IPS DF 6.9 (cell line): ENCODE data around the gene PARD3.
"Not testable (repeated sequence)": the region's sequence is repeated elsewhere in the genome, so short reads cannot be mapped to it uniquely, and the experiment has no call there.

Experiments
- DNase-seq: peaks from one replicate; pipeline ENCODE4 v3.0.0-alpha.2; 2013; ENCODE audit warnings: low read depth, low spot score
- H3K27ac ChIP-seq: one replicate; pipeline ENCODE4 v1.5.1; 2013; ENCODE audit warnings: low read length, control low read depth
- H3K27me3 ChIP-seq: 2 replicates; pipeline ENCODE4 v1.6.1; 2013; ENCODE audit warnings: mild to moderate bottlenecking, low read length; ENCODE audit not compliant: control insufficient read depth, insufficient read depth
- H3K36me3 ChIP-seq: 2 replicates; pipeline ENCODE4 v1.6.1; 2013; ENCODE audit warnings: low read length; ENCODE audit not compliant: control insufficient read depth, insufficient read depth
- H3K4me1 ChIP-seq: 2 replicates; pipeline ENCODE4 v1.6.1; 2013; ENCODE audit warnings: low read length; ENCODE audit not compliant: control insufficient read depth, insufficient read depth
- H3K4me3 ChIP-seq: 2 replicates; pipeline ENCODE4 v1.5.1; 2013; ENCODE audit warnings: mild to moderate bottlenecking, low read length
- H3K9me3 ChIP-seq: 2 replicates; pipeline ENCODE4 v1.6.1; 2013; ENCODE audit warnings: low read length, inconsistent platforms; ENCODE audit not compliant: control insufficient read depth, insufficient read depth
- whole genome bisulfite sequencing: extraction: QIAGEN DNeasy Blood & Tissue Kit; methylation state at CpG from one replicate; pipeline ENCODE4 v1.1.7; 2013; ENCODE audit warnings: mixed read lengths, missing lambda C conversion rate; ENCODE audit not compliant: insufficient read length, insufficient coverage; 5-methylcytosine and 5-hydroxymethylcytosine counted together

Gene PARD3

DNA sequence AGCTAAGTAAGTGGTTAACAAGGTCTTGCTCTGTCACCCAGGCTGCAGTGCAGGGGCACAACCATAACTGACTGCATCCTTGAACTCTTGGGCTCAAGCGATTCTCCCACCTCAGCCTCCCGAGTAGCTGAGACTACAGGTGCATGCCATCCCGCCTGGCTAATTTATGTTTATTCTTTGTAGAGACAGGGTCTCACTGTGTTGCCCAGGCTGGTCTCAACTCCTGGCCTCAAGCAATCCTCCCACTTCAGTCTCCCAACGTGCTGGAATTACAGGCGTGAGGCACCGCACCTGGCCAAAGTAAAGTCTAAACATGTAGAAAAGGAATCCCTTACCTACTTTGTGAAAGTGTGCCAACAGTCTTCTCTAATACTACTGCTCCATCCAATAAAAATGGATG, 17.9 kb downstream of the PARD3 start:
- no peak for DNase-seq
- no CpG with 5 or more reads among the region's 6 CpGs for WGBS

DNA sequence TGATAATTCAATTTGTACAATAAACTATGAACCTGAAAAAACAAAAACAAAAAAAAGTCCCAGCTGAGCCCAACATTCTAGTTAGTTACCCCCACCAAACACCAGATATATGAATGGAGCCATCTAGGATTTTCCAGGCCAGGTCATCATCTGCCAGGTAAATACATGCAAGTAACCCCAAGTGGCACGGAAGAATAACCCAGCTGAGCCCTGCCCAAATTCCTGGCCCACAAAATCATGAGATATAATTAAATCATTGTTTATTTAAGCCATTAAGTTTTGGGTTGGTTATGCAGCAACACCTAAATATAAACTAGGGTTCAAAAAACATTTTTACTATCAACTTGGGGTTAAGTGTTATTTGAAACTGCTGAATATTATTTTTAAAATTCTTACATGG, 19.0 kb downstream of the PARD3 start:
- H3K4me3 ChIP-seq: no peak overlapping the region
- no peak for DNase-seq
- H3K27me3 ChIP-seq: no peaks in the 10 kb centered on the region
- H3K27ac ChIP-seq: no peak overlapping the region
- no CpG with 5 or more reads among the region's 1 CpG for WGBS
- no peaks in the 10 kb centered on the region for H3K36me3 ChIP-seq
- peaks cover 4% of the 10 kb centered on the region for H3K4me1 ChIP-seq
- H3K9me3 ChIP-seq: no peaks in the 10 kb centered on the region

More for the DNA sequence above, 17.9 kb downstream of the PARD3 start:
- Histone ChIP-seq H3K4me1 (no peaks in the 10 kb centered on the region; the same call in 1 of the 2 replicates), H3K27ac (no peak overlapping the region), H3K9me3 (no peaks in the 10 kb centered on the region), H3K4me3 (no peak overlapping the region), H3K36me3 (no peaks in the 10 kb centered on the region), H3K27me3 (no peaks in the 10 kb centered on the region)

DNA sequence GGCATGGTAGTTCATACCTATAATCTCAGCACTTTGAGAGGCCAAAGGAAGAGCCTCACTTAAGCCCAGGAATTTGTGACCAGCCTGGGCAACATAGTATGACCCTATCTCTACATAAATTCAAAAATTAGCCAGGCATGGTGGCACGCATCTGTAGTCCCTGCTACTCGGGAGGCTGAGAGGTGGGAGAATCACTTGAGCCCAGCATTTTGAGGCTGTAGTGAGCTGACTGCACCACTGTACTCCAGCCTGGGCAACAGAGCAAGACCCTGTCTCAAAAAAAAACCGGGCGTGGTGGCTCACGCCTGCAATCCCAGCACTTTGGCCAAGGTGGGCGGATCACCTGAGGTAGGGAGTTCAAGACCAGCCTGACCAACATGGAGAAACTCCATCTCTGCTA, 19.8 kb downstream of the PARD3 start:
- Histone ChIP-seq H3K4me1 (peaks cover 5% of the 10 kb centered on the region), H3K36me3 (no peaks in the 10 kb centered on the region), H3K9me3 (no peaks in the 10 kb centered on the region), H3K27me3 (no peaks in the 10 kb centered on the region), H3K4me3 (no peak overlapping the region), H3K27ac (no peak overlapping the region)
- WGBS: no CpG with 5 or more reads among the region's 6 CpGs
- DNase-seq: no peak

DNA sequence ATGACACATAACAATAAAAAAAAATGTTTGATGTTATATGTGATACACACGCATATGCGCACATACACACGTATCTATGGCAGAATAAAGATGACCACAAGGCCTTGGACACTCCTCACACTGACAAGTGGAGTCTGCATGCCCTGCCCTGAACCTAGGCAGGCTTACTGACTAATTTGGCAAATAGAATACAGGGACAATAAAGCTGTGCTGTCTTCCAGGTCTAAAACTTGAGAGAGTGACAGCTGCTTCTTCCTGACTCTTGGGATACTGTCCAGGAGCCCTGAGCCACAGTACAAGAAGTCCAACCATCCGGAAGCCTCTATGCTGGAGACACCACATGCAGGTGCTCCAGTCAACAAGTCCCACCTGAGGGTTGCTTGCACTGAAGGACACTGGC, 20.3 kb downstream of the PARD3 start:
- H3K4me3 ChIP-seq: no peak overlapping the region
- H3K9me3 ChIP-seq: no peaks in the 10 kb centered on the region
- no peak overlapping the region for H3K27ac ChIP-seq
- peaks cover 5% of the 10 kb centered on the region for H3K4me1 ChIP-seq
- H3K36me3 ChIP-seq: no peaks in the 10 kb centered on the region
- no peak for DNase-seq
- no CpG with 5 or more reads among the region's 4 CpGs for WGBS
- H3K27me3 ChIP-seq: no peaks in the 10 kb centered on the region

DNA sequence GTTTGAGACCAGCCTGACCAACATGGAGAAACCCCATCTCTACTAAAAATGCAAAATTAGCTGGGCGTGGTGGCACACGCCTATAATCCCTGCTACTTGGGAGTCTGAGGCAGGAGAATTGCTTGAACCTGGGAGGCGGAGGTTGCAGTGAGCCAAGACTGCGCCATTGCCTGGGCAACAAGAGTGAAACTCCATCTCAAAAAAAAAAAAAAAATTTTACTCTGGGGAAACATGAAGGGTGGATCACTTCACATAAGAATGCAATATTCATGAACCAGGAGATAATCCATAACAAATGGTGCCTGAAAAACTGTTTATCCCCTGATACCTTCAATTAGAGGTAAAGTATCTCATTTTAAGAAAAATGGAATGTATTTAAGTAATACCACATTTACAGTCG, 21.5 kb downstream of the PARD3 start:
- H3K27me3 ChIP-seq, H3K36me3 ChIP-seq, H3K9me3 ChIP-seq, DNase-seq, H3K4me1 ChIP-seq, H3K27ac ChIP-seq, H3K4me3 ChIP-seq: not testable (repeated sequence)
- WGBS: no CpG with 5 or more reads among the region's 5 CpGs

DNA sequence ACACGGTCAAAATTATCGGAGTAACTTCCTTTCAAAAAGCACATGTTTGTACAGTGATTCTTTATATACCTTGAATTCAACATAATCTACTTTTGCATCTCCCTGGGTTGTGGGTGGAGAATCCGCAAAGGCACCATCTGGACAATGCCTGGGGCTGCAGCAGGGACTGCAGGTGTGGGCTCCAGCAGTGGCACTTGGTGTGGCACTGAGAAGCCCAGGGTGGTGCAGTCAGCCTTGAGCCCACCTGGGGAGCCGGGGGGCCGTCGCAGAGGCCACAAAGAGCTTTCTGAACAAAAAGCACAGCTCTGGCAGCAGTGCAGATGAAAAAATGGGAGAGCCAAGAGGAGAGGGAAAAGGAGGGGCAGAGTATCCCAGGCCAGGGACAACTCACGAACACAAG, 22.2 kb downstream of the PARD3 start:
- peaks cover 5% of the 10 kb centered on the region for H3K4me1 ChIP-seq
- no peak for DNase-seq
- no peaks in the 10 kb centered on the region for H3K9me3 ChIP-seq
- no peaks in the 10 kb centered on the region for H3K27me3 ChIP-seq
- no peak overlapping the region for H3K4me3 ChIP-seq
- H3K36me3 ChIP-seq: no peaks in the 10 kb centered on the region
- H3K27ac ChIP-seq: no peak overlapping the region
- WGBS: 100% methylated on average over 2 of the region's 7 CpGs

DNA sequence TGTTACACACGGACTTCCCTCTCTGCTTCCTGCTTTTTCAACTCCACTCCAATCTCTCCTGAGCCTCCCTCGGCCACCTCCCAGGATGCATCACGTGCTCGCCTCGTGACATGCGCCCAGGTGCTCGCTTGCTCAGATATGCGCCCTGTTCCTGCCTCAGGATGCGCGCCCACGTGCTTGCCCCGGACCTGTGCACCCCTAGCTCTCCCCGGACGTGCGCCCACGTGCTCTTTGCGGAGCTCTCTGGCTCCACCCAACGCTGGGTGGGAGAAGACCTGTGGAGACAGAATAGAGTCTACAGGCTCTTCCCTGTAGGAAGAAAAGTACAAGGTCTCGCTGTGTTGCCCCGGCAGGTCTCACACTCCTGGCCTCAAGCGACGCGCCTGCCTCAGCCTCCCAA, 23.1 kb downstream of the PARD3 start:
- no peaks in the 10 kb centered on the region for H3K9me3 ChIP-seq
- no CpG with 5 or more reads among the region's 23 CpGs for WGBS
- no peaks in the 10 kb centered on the region for H3K36me3 ChIP-seq
- H3K27ac ChIP-seq: no peak overlapping the region
- H3K27me3 ChIP-seq: no peaks in the 10 kb centered on the region
- H3K4me3 ChIP-seq: no peak overlapping the region
- no peak for DNase-seq
- H3K4me1 ChIP-seq: peaks cover 5% of the 10 kb centered on the region

DNA sequence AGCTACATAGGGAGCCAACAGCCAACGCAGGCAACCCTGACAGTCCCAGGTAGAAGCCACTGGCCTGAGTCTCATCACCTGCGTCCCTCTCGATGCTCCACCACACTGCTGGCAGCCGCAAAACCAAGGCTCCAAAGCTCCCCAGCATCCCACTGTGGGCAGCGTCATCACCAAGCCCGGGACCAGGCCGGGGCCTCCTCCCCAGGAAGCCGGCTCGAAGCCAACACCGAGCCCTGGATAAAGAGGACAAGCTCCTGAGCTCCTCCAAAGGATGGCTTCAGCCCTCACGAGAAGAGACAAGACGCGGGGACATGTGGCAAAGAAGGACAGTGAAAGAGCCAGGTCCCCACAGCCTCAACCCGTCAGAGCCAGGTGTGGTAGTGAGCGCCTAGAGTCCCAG, 23.9 kb downstream of the PARD3 start:
- Histone ChIP-seq H3K4me3 (no peak overlapping the region), H3K36me3 (no peaks in the 10 kb centered on the region), H3K27me3 (no peaks in the 10 kb centered on the region), H3K9me3 (no peaks in the 10 kb centered on the region), H3K27ac (no peak overlapping the region), H3K4me1 (peaks cover 5% of the 10 kb centered on the region)
- no CpG with 5 or more reads among the region's 15 CpGs for WGBS
- DNase-seq: no peak

DNA sequence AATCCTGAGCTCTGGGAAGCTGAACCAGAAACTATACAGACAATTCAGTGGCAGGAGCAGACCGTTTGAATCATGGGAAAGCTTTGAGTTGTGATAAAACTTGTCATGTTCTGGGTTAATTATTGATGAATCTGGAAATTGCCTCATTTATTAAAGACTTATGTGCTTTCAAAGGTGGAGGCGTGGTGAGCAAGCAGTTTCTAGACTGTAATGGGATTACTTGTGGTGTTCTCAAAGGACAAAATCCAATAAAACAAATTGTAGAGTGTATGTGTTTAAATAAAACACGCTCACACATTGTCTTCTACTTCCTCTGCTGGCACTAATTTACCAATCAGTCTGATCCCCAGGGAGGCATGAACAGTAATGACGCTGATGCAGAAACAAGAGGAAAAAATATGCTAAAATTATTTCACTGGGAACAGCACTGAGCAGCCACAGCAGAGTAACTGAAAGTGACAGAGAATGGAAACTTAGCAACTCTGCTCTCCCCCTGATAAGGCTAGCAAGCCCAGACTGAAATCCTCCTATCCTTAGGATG, 25.1 kb downstream of the PARD3 start:
- no CpG with 5 or more reads among the region's 4 CpGs for WGBS
- no peak for DNase-seq
- Histone ChIP-seq H3K9me3 (no peaks in the 10 kb centered on the region), H3K4me3 (no peak overlapping the region), H3K4me1 (peaks cover 5% of the 10 kb centered on the region), H3K27ac (no peak overlapping the region), H3K36me3 (no peaks in the 10 kb centered on the region), H3K27me3 (no peaks in the 10 kb centered on the region)

DNA sequence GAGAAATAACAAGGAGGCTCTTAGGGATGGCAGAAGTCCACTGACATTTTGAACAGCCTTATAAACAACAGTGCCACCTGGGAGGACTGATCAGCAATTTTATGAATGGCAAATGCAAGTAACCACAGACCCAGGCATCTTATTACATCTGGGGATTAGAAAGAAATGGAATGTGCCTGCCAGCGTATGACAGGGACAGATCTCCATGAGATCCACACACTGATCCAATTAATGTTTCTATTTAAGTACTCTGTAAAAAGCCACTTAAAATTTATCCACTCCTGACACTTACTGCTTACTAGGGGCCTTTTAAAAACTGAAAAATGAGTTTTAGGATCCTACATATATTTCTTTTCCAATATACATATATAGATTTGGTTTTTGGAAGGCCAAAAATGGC, 28.6 kb downstream of the PARD3 start:
- no peak overlapping the region for H3K4me3 ChIP-seq
- H3K9me3 ChIP-seq: no peaks in the 10 kb centered on the region
- no peaks in the 10 kb centered on the region for H3K36me3 ChIP-seq
- no peak overlapping the region for H3K27ac ChIP-seq
- no peak for DNase-seq
- 0 out of 2 replicates have a peak, but pooled peaks cover 3% of the 10 kb centered on the region for H3K4me1 ChIP-seq
- no CpG with 5 or more reads among the region's 1 CpG for WGBS
- H3K27me3 ChIP-seq: no peaks in the 10 kb centered on the region

DNA sequence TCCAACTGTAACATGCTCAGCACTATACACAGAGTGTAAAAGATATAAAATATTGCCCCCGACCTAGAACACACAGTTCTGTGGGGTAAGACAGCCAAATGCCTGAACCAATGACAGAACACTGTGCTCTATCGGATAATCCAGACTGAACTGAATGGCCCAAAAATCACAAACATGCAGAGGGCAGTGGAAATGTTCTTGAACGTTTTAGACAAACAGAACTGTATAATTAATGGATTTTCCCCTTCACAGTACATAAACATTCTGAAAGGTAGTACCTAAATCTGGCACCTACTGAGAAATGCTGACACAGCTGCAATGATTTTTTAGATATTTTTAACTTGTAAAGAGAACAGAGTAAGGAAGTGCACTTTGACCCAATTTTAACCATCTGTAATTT, 33.4 kb downstream of the PARD3 start:
- Histone ChIP-seq H3K4me1 (peaks cover 8% of the 10 kb centered on the region), H3K4me3 (no peak overlapping the region), H3K9me3 (no peaks in the 10 kb centered on the region), H3K27me3 (no peaks in the 10 kb centered on the region), H3K36me3 (no peaks in the 10 kb centered on the region), H3K27ac (no peak overlapping the region)
- no CpG with 5 or more reads among the region's 3 CpGs for WGBS
- DNase-seq: no peak
